ENCODE measurements around the gene NPAS3. TPM values are rescaled to one million over a fixed set of nuclear protein-coding genes. Genes with fewer than 3 reads are reported as not detected.

NPAS3 gene
- total and polyA plus RNA-seq, 2 of the 8 experiments (the other 6 are each of a cell fraction or from before 2014, with no cell fraction given): 0.11 to 0.60 TPM

GRCh38 chr14:33736299-33736825 is 797.7 kb downstream of the NPAS3 start:
- Histone ChIP-seq H3K79me2 (ENCODE audit: control insufficient read depth in 1 of 2, insufficient read depth in 2 of 2, low read length in 2 of 2) (no peaks in the 10 kb centered on the region), H3K23me2 (ENCODE audit: low read depth, low read length) (no peaks in the 10 kb centered on the region; the same call in 1 of the 2 replicates), H2BK15ac (ENCODE audit: low read length) (no peak overlapping the region), H4K5ac (ENCODE audit: insufficient read length, low read depth, low read length) (no peak overlapping the region), H3K27me3 (replicated peaks in 1 of 4; ENCODE audit: control insufficient read depth in 3 of 4, extremely low read depth in 1 of 4, insufficient read depth in 3 of 4, low read length in 3 of 4) (no peaks in the 10 kb centered on the region), H4K91ac (replicated peaks; ENCODE audit: insufficient read length, low read length) (no peak overlapping the region), H3K4me1 (replicated peaks in 1 of 4; ENCODE audit: control insufficient read depth in 3 of 4, insufficient read depth in 4 of 4, low read length in 3 of 4) (peaks cover 0 to 12% (median 3%) of the 10 kb centered on the region in 4 experiments; a peak in 1 of 7 replicates), H2AK5ac (ENCODE audit: low read depth, low read length) (no peak overlapping the region; the same call in 1 of the 2 replicates), H3K27ac (ENCODE audit: low read depth, low read length) (no peak overlapping the region), H3K23ac (ENCODE audit: insufficient read length) (no peak overlapping the region), H2BK12ac (ENCODE audit: low read depth, low read length) (no peak overlapping the region; the same call in 1 of the 2 replicates), H2AFZ (ENCODE audit: low read length) (no peak overlapping the region), H2BK20ac (ENCODE audit: low read length) (no peak overlapping the region), H2BK5ac (ENCODE audit: low read depth, low read length) (no peak overlapping the region), H3K4me2 (ENCODE audit: insufficient read depth in 1 of 2, low read depth in 2 of 2, low read length in 2 of 2) (peak overlapping the region in 1 of 2 experiments; percentile 26; a peak in 1 of 4 replicates), H2BK120ac (replicated peaks; ENCODE audit: low read depth, low read length) (no peak overlapping the region), H3K79me1 (ENCODE audit: low read depth, low read length) (no peaks in the 10 kb centered on the region), H4K8ac (ENCODE audit: extremely low read depth, insufficient read depth, low read length) (no peak overlapping the region), H3K56ac (replicated peaks; ENCODE audit: insufficient read length, low read depth, low read length) (no peak overlapping the region), H3K36me3 (ENCODE audit: control insufficient read depth in 2 of 4, insufficient read depth in 4 of 4, low read length in 3 of 4) (no peaks in the 10 kb centered on the region), H3K9ac (replicated peaks in 1 of 4; ENCODE audit: extremely low read depth in 1 of 4, low read depth in 3 of 4, low read length in 3 of 4) (no peak overlapping the region), H3K4ac (replicated peaks; ENCODE audit: insufficient read length, low read depth, low read length) (no peak overlapping the region), H4K20me1 (replicated peaks in 1 of 2; ENCODE audit: control insufficient read depth in 1 of 2, insufficient read depth in 2 of 2, low read length in 2 of 2) (no peaks in the 10 kb centered on the region), H3K9me3 (ENCODE audit: insufficient read depth in 2 of 2, low read depth in 1 of 2, low read length in 1 of 2) (no peaks in the 10 kb centered on the region), H3K14ac (ENCODE audit: insufficient read length) (no peak overlapping the region), H3K4me3 (ENCODE audit: extremely low read depth in 1 of 4, insufficient read depth in 2 of 4, low read depth in 3 of 4, low read length in 4 of 4) (no peak overlapping the region), H3K18ac (ENCODE audit: extremely low read depth, low read length) (no peak overlapping the region)
- POLR2A ChIA-PET (ENCODE audit: partially characterized antibody): no interaction called here
- FAIRE-seq (no peak), DNase-seq (ENCODE audit: low read depth in 1 of 2, low spot score in 2 of 2) (no peak)
- no peak for TF ChIP-seq KDM1A (IDR thresholded peaks at IDR 0.05; ENCODE audit: borderline replicate concordance, low read length)
- TF ChIP-seq CHD2 (IDR thresholded peaks at IDR 0.05; ENCODE audit: low read length): no peak
- no peak for TF ChIP-seq SP2 (IDR thresholded peaks at IDR 0.05; ENCODE audit: low read length)
- TF ChIP-seq KDM4A (IDR thresholded peaks at IDR 0.05; ENCODE audit: low read depth, low read length, severe bottlenecking): no peak
- TF ChIP-seq FOSL1 (IDR thresholded peaks at IDR 0.05; ENCODE audit: insufficient read depth, low read depth, low read length): no peak
- no peak; the same call in 1 of the 2 replicates for TF ChIP-seq TEAD4 (IDR thresholded peaks at IDR 0.05; ENCODE audit: low read depth, low read length)
- TF ChIP-seq HDAC2 (IDR thresholded peaks at IDR 0.05; ENCODE audit: borderline replicate concordance in 1 of 2, low read depth in 2 of 2, low read length in 2 of 2): no peak
- CTCF ChIA-PET (ENCODE audit: partially characterized antibody): interaction anchor here (0.6 kb wide), 3 partner anchors 41 to 724 kb away, joined by 3 to 4 read pairs (median 3); no protein-coding TSS in a partner anchor
- 79% methylated on average over 3 of the region's 3 CpGs; no CpG with 5 or more reads in 1 of the 2 experiments for WGBS, 2 experiments (ENCODE audit: extremely low coverage in 1 of 2, insufficient coverage in 1 of 2, insufficient read length in 1 of 2, insufficient replicate concordance in 2 of 2, low coverage in 1 of 2, low lambda C conversion rate in 2 of 2, missing lambda C conversion rate in 1 of 2)

All from H1 (cell line).